Stimulated activated CD4-positive, alpha-beta T cell treated with anti-CD3 and anti-CD28 coated beads, Interleukin-15, amount 100 ng/mL, for 1 hour (primary cell): Measurements from ENCODE around the gene SLC8A1.

Source experiments
- DNase-seq, 2 donors: peaks; one replicate each; pipeline ENCODE4 v3.0.0-alpha.2; 2020; ENCODE audit warnings: low read depth in 1 of 2, low spot score in 1 of 2

SLC8A1 gene

DNA sequence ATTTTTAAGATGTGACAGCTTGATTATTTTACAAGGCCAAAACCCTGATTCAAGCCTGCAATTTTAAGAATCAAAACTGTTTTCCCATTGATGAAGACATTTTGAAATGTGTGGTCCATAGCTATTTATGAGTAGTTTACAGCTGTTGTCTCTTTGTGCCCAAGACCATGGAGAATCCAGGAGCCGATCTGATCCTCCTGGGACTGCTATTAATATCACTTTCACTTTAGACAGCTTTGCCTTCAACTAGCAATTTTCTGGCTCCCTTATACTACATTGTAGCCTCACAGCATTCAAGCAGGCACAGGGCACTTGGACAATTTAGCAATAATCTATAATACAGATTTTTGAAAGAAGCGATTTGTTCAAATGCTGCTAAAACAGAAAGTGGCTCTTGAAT lies 172.9 kb downstream of the SLC8A1 start:
- DNase-seq: no peak

DNA sequence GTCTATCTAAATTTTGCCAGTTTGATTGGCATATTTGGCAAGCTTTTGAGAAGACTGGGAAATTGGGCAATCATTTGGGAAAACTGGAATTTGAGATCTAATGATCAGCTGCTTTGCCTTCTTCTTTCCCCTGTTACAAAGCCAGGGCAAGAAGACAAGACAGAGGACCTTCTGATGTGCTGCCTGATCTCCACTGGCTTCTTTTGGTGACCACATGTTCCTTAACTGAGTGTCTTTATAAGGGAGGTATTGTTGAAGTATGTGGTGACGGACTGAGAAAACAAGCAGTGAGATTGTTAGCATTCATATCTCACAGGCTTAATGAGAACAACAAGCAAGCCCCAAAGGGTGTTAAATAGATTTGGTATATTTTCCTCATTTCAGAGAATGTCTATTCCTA lies 175.8 kb downstream of the SLC8A1 start:
- DNase-seq: no peak

DNA sequence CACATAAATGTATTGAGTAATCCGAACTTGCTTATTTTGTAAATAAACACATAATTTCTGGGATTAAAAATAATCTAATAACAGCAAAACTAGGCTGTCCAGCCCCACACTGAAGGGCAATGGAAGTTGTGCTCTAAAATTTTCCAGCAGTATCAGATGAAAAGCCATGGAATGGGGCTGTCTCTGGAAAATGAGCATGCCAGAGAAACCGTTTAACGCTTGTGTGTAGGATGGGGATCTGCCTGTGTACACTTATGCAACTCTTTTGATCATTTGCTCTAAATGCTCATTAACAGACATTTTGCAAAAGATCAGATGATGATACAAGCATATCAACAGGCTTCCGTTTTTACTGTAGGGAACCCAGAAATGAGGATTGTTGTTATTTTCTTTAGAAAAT lies 177.6 kb downstream of the SLC8A1 start:
- DNase-seq: no peak

DNA sequence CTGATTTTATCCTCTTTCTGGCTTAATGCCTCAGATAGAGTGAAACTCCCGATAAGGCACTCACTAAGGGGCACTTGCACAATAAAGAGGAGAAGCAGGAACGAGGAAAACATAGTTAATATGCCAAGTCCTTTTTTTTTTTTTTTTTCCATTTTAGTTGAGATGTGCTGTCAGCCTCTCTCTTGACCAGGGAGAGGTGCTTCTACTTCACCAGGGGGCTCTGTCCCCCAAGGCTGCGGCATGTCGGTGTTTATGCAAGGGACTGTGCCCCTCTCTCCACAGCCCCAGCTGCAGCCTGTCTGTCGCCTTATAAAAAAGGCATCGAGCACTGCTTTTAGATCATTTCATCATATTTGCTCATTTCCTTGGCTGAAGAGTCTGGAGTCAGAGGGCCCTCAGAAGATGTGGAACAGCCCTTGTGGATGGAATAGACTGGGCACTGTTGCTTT lies 178.1 kb downstream of the SLC8A1 start:
- no peak for DNase-seq

DNA sequence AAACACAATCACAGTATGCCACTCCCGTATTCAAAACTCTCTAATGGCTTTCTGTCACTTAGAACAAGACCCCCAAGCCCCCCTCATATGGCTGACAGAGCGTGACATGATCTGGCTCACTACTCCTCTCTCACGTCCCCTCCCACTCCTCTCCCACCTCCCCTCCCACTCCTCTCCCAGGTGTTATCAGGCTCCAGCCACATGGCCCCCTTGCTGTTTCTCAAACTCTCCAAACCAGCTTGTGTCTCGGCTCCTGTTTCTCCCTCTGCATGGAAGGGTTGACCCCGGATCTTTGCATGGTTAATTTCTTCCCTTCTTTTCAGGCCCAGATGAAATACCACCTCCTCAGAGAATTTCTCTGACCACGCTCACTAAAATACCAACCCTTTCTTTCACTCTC lies 180.8 kb downstream of the SLC8A1 start:
- no peak for DNase-seq

DNA sequence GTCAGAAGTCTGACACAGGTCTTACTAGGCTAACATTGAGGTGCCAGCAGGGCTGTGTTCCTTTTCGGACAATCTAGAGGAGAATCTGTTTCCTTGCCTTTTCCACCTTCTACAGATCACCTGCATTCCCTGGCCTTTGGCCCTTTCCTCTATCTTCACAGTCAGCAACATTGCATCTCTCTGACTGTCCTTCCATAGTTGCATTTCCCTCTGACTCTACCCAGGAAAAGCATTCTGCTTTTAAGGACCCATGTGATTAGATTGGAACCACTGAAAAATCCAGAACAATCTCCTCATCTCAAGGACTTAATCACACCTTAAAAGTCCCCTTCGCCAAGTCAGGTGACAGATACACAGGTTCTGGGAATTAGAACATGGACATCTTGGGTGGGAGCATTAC lies 181.5 kb downstream of the SLC8A1 start:
- DNase-seq: no peak

DNA sequence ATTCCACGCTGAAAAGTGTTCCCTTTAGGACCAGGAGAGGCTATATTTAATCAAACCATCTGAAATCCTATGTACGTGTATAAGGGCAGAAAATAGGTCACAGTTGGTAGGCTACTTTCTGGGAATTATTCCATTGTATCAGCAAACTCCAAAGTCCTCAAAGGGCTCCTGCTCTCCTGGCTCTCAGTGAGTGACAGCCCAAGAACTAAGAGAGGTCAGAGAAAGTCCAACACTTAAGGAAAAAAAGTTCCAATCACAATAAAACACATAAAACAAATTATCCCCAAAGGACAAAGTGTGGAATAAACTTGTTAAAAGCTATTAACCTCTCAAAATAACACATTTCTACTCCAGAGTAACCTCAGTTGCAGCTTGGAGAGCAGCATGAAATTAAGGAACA lies 183.3 kb downstream of the SLC8A1 start:
- no peak for DNase-seq

DNA sequence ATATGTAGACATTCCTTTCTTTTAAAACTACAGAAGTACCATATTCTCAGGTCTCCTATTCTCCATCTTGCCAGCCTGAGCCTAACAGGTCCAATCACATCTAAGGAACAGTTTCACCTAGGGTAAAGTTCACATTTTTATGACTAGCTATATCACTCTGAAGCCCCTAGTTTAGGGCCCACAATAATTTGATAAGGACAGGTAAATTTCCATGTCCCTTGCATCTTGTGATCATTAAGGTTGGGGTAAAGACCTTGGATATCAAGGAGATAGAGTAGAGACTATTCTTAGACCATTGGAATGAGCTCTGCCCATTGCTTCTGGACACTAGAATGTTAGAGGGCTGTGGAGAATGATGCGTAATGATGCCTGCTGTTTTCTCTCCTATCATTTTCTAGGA lies 185.7 kb downstream of the SLC8A1 start:
- no peak for DNase-seq

DNA sequence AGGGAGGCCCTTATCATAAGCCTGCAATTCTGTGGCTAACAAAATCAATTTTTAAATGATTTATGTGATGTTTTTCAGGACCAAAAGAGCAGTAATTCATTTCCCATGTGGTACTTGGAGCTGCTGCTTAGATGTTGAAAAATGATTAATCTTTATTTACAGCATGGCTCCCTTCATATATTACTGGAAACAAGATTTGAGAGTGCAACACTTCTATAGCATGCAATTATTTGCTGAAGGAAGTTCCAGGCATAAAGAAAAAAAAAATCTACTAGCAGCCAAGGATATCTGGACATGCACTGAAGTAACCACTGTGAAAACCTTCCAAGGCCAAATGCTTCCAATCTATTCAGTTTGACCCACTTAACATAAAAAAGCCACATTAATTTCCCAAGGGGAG lies 186.3 kb downstream of the SLC8A1 start:
- DNase-seq: no peak

DNA sequence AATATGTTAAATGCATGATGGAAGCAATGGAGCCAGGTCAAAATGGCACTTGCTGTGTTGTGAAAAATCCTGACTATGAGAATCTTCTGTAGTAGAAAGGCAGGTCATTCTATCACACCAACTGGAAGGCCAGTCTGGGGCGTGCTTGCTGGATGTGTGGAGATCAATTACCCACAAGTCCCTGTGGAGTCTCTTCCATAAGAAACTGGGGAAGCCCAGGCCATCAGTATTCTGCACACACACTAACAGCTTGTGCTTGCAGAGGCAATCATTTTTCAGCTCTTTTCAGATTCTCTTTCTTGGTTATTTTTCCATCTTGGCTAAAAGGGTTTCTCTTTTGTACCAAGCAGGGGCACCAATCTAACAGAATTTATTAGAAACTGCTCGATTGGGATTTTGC lies 190.8 kb downstream of the SLC8A1 start:
- no peak for DNase-seq

DNA sequence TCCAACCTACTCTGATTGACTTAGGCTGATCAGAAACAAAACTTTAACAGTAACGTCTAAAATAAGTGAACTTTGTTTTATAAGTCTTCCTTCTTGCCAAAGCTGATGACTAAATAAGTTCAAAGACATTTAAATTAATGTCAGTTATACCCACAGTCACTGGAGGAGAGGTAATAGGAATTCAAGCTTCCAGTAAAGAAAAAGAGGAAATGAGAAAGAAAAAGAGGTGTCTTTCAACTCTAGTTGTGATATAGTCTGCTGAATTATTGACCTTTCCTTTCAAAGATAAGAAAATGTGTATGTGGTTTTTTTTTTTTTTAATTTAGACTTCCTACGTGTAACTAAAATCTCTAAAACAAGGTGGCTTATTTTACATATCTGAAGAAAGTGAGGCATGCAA lies 191.5 kb downstream of the SLC8A1 start:
- no peak for DNase-seq

DNA sequence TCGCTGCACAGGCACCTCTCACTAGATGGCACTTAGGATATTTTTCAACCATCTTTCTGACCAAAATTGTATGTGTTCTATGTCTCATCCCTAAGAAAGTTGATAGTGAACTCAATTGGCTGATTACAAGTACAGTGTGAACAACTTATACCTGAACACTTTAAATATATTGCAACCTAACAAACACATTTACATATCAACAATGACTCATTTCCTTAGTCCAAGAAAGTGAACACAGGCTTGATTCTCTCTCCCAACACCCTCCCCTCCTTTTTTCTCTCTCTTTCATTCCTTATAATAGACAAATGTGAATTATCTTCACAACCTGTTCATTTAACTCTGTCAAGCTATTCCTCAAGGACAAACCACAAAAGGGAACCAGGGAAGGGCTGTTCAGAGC lies 192.0 kb downstream of the SLC8A1 start:
- no peak for DNase-seq

DNA sequence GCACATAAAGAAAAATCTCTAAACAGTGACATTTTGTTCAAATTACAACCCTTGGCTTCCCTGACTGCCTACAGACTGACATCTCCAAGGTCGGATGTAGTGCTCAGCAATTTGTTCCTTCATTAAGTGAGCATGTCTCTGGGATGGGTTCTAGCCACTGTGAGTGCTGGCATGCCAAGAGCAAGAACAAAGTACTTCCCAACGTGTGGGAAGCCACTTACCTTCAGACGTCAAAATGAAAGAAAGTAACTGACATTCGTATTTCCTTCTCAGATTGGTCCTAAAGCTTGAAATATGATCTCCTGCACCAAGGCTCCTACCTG lies 193.8 kb downstream of the SLC8A1 start:
- no peak for DNase-seq

DNA sequence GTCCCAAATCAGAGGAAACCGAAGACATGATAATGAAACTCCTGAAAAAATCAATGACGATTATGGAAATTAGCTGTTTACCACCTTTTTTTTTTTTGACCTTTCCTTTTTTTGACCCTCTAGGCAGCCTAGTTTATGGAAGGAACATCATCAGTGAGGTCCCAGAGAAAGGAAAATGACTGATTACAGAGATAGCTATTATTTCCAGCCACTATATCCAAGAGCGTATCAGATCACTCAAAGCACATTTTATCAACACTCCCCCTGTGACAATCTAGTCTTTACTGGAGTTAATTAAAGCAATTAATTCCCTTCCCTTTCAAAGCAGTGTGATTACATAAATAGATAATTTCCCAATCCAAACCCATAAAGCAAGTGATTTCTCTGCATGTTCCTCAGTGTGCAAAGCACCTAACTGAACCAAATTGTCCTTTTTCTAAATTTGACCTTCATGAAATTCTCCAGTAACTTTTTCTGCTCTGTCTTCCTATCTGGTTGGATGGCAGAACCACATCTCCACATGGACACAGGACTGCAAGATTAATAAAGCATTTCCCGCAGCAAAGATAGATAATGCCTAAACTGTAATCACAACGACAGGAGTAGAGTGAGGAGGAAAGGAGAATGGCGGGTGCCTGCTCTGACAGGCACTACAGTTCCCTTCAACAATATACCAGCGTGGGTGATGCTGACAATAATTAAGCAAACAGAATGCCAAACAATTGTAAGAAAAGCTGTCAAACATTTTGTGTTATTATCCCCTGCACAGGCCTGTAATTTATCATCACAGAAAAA lies 194.4 kb downstream of the SLC8A1 start:
- DNase-seq: no peak

DNA sequence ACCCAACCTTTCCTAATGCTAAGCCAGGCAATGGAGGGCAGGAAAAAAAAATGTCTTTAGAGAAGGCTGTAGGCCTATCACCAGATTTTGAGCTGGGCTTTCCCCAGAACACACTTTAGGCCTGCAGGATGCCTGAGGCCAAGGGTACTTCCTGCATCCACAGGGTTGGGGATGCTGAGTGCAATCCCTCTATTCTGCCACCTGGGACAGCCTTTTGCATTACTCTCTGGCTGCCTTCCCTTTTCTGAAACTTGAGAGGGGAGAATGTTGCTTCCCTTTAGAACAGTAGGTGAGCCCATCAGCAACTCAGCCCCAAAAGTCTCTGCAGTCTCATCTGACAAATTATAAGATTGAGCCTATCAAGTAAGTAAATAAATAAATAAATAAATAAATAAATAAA lies 195.2 kb downstream of the SLC8A1 start:
- no peak for DNase-seq

DNA sequence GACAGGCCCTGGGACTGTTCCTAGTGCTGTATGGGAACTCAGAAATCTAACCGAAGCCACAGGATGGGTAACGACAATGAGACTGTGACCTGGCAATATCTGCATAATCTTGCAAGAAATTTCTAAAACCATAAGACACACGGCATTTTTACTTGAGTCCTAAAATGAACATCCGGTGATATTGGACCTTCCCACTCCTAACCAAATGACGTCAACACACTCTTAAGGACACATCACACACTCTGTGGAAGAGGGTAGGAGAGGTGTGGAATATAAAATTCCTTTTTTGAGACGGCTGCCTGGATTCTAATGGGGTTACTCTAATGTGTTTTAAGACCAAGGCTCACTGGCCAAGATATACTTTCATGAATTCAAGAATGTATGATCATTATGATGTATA lies 195.9 kb downstream of the SLC8A1 start:
- no peak for DNase-seq

DNA sequence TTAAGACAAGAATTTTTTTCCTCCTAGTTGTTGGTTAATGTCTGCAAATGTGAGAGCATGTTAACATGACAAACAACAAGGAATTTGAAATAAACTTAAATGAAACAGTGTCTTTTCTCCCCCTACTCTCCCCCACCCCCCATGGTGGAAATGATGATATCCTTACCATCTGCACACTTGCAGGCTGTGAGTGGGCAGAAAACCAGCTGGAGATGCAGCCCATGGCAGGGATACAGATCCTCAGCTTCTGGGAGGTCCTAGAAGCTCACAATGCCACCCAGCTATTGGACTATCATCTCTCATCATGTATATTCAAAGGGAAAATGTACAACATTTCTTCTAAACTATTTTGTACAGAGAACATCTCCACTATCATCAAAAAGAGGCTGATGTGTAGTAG lies 196.8 kb downstream of the SLC8A1 start:
- DNase-seq: no peak

DNA sequence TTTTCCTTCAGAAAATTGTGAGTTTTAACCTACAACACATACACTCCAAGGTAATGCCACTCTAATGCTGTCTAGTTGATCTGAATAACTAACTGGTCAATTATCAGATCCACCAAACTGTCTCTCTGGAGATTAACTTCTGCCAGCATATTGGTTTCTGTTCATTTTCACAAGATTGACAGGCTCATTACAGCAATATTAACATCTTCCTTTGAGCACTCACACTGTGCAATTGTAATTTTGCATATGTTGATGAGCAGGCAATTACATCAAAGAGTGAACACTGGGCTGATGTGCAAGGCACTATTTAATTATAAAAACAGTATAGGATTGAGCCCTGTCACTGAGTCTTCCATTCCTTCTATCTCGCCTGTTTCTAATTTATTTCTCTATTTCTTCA lies 197.3 kb downstream of the SLC8A1 start:
- DNase-seq: no peak

DNA sequence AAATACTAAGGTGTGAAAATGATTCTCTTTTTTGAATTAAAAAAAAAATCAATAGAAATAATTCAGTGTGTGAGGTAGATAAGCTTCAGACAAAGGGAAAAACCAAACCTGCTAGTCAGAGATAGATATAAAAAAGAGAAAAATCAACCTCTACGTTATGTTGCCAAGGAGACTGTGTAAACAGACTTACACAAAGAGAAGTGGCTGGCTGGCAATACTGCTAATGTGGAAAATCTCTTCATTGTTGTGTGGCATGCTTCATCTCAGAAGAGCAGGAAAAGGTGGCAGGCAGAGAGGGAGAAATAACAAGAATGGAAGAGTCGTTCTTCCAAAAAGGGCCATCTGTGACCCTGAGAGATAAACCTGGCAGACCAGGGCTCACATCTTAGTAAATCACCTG lies 200.8 kb downstream of the SLC8A1 start:
- no peak for DNase-seq

DNA sequence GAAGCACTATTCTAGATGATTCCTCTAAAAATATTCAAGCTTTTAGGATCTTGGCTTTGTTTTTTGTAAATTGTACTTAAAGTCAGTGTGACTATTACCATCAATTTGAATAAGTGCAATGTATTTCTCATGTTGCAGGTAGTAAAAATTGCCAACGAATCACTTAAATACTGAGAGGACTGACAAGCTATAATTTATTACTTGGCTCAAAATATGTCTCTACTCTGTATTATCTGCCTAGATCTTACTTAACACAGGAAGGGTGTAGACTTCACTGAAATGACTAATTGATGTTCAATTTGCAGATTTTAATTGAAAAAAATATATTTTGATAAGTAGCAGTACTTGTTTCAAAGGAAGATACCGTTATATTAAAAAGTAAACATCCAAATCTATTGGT lies 202.3 kb downstream of the SLC8A1 start:
- DNase-seq: no peak

DNA sequence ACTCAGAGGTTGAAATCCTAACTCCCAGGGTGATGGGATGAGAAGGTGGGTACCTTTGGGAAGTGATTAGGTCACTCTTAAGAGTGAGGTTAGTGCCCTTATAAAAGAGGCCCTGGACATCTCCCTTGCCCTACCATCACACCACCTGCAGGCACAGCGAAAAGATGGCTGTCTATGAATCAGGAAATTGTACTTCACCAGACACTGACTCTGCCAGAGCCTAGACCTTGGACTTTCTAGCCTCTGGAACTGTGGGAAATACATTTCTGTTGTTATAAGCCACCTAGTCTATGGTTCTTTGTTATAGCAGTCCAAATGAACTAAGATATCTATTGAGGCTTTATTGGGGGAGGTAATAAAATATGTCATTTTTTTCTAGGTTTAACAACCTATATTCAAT lies 203.6 kb downstream of the SLC8A1 start:
- no peak for DNase-seq

DNA sequence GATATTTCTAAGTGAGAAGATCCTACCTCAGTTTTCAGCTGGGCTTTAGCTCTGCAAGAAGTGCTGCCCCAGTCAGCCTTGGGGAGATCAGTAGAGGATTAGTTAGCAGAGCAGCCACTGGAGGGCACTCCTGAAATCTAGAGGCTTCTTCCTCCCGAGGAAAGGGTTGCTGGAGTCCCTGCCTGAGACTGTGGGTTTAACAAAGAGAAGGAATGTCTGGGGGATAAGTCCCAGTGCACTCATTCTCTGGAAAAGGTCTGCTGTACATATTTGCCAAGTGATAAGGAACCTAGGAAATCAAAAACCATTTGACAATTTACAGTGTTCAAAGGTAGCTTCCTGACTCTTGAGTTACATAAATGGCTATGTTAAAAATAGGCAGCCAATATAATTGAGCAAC lies 207.2 kb downstream of the SLC8A1 start:
- no peak for DNase-seq

DNA sequence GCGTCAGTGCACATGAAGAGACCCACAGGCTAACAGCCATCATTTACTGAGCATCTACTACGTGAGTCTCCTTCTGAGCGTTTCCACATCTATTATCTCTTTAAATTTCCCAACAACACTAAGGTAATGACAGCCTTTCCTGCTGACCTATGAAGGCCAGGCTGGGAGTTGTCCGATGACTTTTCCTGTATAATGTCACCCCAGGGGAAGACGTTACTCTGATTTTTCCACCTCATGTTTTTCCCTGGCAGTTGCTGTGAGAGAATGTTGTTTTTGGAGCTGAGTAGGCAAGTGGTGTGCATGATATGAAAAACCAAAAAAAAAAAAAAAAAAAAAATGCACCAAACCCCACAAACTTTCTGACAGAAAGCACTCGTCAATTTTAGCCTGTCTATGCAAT lies 207.6 kb downstream of the SLC8A1 start:
- no peak for DNase-seq
